Duodenal mucosa (tissue), 2 donors: ENCODE data around the gene MRPS27.

Source experiments
- H3K27ac ChIP-seq: one replicate; pipeline ENCODE4 v1.7.0; 2013; ENCODE audit warnings: low read depth, low read length
- H3K27me3 ChIP-seq, 2 donors: one replicate each; pipeline ENCODE4 v1.7.0; 2013; ENCODE audit warnings: low read length in 2 of 2, control low read depth in 1 of 2; ENCODE audit not compliant: insufficient read depth in 2 of 2, control insufficient read depth in 1 of 2
- H3K36me3 ChIP-seq, 2 donors: one replicate each; pipeline ENCODE4 v1.7.0; 2013; ENCODE audit warnings: low read length in 2 of 2, control low read depth in 1 of 2; ENCODE audit not compliant: insufficient read depth in 2 of 2, control insufficient read depth in 1 of 2
- H3K4me1 ChIP-seq, 2 donors: one replicate each; pipeline ENCODE4 v1.7.0; 2013; ENCODE audit warnings: low read length in 2 of 2, control low read depth in 1 of 2; ENCODE audit not compliant: insufficient read depth in 2 of 2, control insufficient read depth in 1 of 2
- H3K4me3 ChIP-seq, 2 donors: one replicate each; pipeline ENCODE4 v1.7.0; 2013; ENCODE audit warnings: low read length in 2 of 2, low read depth in 1 of 2
- H3K9ac ChIP-seq, 2 donors: one replicate each; pipeline ENCODE4 v1.7.0; 2013; ENCODE audit warnings: low read length in 2 of 2, low read depth in 1 of 2
- H3K9me3 ChIP-seq, 2 donors: one replicate each; pipeline ENCODE4 v1.7.0; 2013; ENCODE audit warnings: low read length in 2 of 2, control low read depth in 1 of 2; ENCODE audit not compliant: control insufficient read depth in 1 of 2

Gene MRPS27

GRCh38 chr5:72225741-72226140 lies 94.3 kb downstream of the MRPS27 start:
- Histone ChIP-seq H3K4me1 (no peaks in the 10 kb centered on the region), H3K27me3 (no peaks in the 10 kb centered on the region), H3K36me3 (peaks cover 17 to 61% of the 10 kb centered on the region in 2 donors), H3K27ac (no peak overlapping the region), H3K4me3 (no peak overlapping the region), H3K9ac (no peak overlapping the region), H3K9me3 (no peaks in the 10 kb centered on the region)

GRCh38 chr5:72224946-72225463 lies 95.0 kb downstream of the MRPS27 start:
- Histone ChIP-seq H3K9ac (no peak overlapping the region), H3K4me1 (no peaks in the 10 kb centered on the region), H3K27ac (no peak overlapping the region), H3K36me3 (peaks cover 18 to 66% of the 10 kb centered on the region in 2 donors), H3K27me3 (no peaks in the 10 kb centered on the region), H3K9me3 (no peaks in the 10 kb centered on the region), H3K4me3 (no peak overlapping the region)

- Histone ChIP-seq H3K4me3 (no peak overlapping the region), H3K9me3 (no peaks in the 10 kb centered on the region), H3K27ac (no peak overlapping the region), H3K9ac (no peak overlapping the region), H3K4me1 (no peaks in the 10 kb centered on the region), H3K36me3 (peaks cover 31 to 80% of the 10 kb centered on the region in 2 donors), H3K27me3 (no peaks in the 10 kb centered on the region)
Measured at GRCh38 chr5:72223371-72223770, 96.7 kb downstream of the MRPS27 start.

GRCh38 chr5:72222521-72222920 lies 97.5 kb downstream of the MRPS27 start:
- Histone ChIP-seq H3K27ac (no peak overlapping the region), H3K36me3 (peaks cover 39 to 84% of the 10 kb centered on the region in 2 donors), H3K4me1 (no peaks in the 10 kb centered on the region), H3K9ac (no peak overlapping the region), H3K9me3 (no peaks in the 10 kb centered on the region), H3K4me3 (no peak overlapping the region), H3K27me3 (no peaks in the 10 kb centered on the region)

GRCh38 chr5:72221541-72221940 lies 98.5 kb downstream of the MRPS27 start:
- peaks cover 41 to 79% of the 10 kb centered on the region in 2 donors for H3K36me3 ChIP-seq
- H3K4me3 ChIP-seq: no peak overlapping the region
- no peaks in the 10 kb centered on the region for H3K27me3 ChIP-seq
- no peaks in the 10 kb centered on the region for H3K4me1 ChIP-seq
- H3K9me3 ChIP-seq: no peaks in the 10 kb centered on the region
- no peak overlapping the region for H3K9ac ChIP-seq
- H3K27ac ChIP-seq: no peak overlapping the region

GRCh38 chr5:72221099-72221498 lies 98.9 kb downstream of the MRPS27 start:
- Histone ChIP-seq H3K36me3 (peaks cover 41 to 77% of the 10 kb centered on the region in 2 donors), H3K4me1 (no peaks in the 10 kb centered on the region), H3K27ac (no peak overlapping the region), H3K9me3 (no peaks in the 10 kb centered on the region), H3K9ac (no peak overlapping the region), H3K4me3 (no peak overlapping the region), H3K27me3 (no peaks in the 10 kb centered on the region)

- Histone ChIP-seq H3K9me3 (no peaks in the 10 kb centered on the region), H3K9ac (no peak overlapping the region), H3K36me3 (peaks cover 24 to 39% of the 10 kb centered on the region in 2 donors), H3K27me3 (no peaks in the 10 kb centered on the region), H3K4me3 (no peak overlapping the region), H3K4me1 (no peaks in the 10 kb centered on the region), H3K27ac (no peak overlapping the region)
Measured at GRCh38 chr5:72216756-72217155, 103.3 kb downstream of the MRPS27 start.

GRCh38 chr5:72214168-72214567 lies 105.9 kb downstream of the MRPS27 start:
- Histone ChIP-seq H3K9me3 (no peaks in the 10 kb centered on the region), H3K4me3 (no peak overlapping the region), H3K4me1 (no peaks in the 10 kb centered on the region), H3K27ac (no peak overlapping the region), H3K36me3 (peaks cover 16% of the 10 kb centered on the region in 2 donors), H3K27me3 (no peaks in the 10 kb centered on the region), H3K9ac (no peak overlapping the region)

- Histone ChIP-seq H3K36me3 (peaks cover 10 to 11% of the 10 kb centered on the region in 2 donors), H3K27ac (no peak overlapping the region), H3K4me3 (no peak overlapping the region), H3K4me1 (no peaks in the 10 kb centered on the region), H3K27me3 (no peaks in the 10 kb centered on the region), H3K9me3 (no peaks in the 10 kb centered on the region), H3K9ac (no peak overlapping the region)
Measured at GRCh38 chr5:72213482-72213881, 106.6 kb downstream of the MRPS27 start.

- no peaks in the 10 kb centered on the region for H3K36me3 ChIP-seq
- no peak overlapping the region for H3K9ac ChIP-seq
- H3K9me3 ChIP-seq: no peaks in the 10 kb centered on the region
- no peaks in the 10 kb centered on the region for H3K4me1 ChIP-seq
- no peak overlapping the region for H3K4me3 ChIP-seq
- no peaks in the 10 kb centered on the region for H3K27me3 ChIP-seq
- H3K27ac ChIP-seq: no peak overlapping the region
Measured at GRCh38 chr5:72212171-72212570, 107.9 kb downstream of the MRPS27 start.
